CMK (cell line): ENCODE results near the gene SPP2.

Experiments used
- DNase-seq: peaks from one replicate; pipeline ENCODE4 v3.0.0-alpha.2; 2010; ENCODE audit warnings: low read depth

Gene SPP2

DNA sequence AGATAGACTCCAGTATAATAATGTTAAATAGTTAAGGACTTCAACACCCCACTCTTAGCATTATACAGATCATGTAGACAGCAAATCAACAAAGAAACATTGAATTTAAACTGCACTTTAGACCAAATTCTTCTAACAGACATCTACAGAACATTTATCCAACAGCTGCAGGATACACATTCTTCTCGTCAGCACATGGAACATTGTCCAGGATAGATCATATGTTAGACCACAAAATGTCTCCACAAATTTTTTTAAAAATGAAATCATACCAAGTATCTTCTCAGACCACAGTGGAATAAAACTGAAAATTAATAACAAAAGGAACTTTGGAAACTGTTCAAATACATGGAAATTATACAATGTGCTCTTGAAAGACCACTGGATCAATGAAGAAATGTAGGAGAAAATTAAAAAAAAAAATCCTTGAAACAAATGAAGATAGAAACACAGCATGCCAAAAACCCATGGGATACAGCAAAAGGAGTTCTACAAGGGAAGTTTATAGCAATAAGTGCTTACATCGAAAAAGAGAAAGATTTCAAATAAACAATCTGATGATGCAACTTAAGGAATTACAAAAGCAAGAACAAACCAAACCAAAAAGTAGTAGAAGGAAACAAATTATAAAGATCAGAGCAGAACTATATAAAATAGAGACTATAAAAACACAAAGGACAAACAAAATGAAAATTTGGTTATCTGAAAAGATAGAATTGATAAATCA is 12.3 kb upstream of the SPP2 start:
- no peak for DNase-seq

GRCh38 chr2:234044157-234044556 is 6.3 kb upstream of the SPP2 start:
- no peak for DNase-seq

DNA sequence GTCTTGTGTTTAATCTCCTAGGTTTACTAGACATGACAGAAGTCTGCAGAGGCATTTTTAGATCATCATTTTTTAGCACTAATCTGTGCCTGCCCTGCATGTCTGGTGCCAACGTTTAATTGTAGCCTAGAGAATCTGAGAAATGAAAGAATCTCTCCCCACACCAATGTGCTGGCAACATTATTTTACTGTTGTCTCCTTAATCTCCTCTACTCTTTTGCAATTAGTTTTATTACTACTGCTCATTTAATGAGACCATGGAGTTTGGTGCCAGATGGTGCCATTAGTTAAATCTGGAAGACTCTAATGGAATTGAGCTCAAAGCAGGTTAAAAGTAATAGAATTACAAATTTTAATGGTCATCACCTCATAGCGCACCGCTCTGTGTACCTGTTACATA is 4.0 kb upstream of the SPP2 start:
- no peak for DNase-seq

GRCh38 chr2:234047361-234047760 is 3.1 kb upstream of the SPP2 start:
- no peak for DNase-seq

DNA sequence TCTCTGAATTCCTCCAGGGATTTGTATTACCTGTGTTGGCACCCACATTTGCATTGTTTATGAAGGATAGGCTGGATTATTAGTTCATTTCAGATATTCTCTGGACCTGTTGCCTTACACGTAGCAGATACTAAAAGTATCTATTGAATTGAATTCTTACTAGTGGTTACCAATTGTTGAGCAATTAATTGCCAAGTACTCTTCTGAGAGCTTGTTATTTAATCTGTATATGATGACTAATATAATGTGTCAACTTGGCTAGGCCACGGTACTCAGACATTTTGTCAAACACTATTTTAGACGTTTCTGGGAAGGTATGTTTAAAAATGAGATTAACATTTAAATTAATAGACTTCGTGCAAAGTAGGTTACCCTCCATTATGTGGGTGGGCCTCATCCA is 2.5 kb upstream of the SPP2 start:
- DNase-seq: no peak

DNA sequence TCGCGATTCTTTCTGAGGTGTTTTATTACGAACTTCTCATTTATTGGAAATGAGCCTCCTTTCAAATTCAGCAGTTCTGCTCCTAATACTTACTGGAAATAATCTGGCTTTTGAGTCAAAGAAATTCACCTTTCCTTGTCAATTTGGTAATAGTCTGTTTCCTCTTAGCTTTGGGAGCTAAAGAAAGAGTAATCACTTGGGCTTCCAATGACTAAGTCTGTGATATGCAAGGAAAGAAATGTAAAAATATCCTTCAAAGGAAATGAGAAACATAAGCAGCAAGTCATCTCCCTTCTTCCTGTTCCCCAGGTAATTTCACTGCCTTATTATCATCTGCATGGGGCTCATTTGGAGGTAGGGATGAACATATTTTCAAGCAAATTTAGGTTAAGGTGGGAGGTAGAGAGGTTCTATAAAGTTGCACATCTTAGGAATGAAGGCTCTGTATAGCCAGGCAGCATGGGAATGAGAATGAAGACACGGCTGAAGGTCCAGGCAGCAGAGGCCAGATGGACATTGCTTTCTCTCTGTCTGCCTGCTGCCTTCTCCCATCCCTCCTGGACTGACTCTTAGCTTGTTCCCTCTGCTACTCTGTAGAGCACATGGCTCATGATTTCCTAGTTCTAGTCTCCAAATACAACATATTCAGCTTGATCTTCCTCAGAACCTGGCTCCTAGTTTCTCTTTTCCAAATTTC is 1.0 kb downstream of the SPP2 start:
- DNase-seq: no peak

DNA sequence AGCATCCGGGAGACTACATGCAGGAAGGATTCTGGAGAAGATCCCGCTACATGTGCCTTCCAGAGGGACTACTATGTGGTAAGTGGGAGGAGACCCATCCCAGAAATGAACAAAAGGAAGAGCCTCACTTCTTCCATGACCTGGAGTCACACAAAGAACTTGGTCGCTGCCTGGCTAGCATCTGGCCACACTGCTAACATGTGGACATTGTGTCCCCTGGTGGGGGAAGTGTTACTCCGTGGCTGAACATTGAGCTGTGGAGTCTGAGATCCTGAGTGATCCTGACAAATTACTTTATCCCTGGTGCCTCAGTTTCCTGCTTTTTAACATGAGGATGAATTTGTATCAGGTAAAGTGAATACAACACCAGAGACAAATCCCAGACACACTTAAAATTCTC is 8.4 kb downstream of the SPP2 start:
- DNase-seq: no peak

DNA sequence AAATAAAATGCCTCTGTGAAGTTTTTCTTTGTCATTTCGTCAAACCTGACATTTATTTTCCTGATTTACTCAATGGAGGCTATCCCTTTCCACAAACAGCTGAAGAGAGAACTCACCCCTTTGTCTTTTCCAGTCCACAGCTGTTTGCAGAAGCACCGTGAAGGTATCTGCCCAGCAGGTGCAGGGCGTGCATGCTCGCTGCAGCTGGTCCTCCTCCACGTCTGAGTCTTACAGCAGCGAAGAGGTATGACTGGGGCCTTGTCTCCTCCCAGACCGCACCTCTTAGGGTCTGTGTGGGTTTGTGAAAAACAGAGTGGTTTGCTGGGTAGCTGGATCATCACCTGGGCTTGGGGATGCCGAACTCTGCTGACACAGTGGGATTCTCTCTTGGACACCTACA is 9.7 kb downstream of the SPP2 start:
- DNase-seq: no peak

DNA sequence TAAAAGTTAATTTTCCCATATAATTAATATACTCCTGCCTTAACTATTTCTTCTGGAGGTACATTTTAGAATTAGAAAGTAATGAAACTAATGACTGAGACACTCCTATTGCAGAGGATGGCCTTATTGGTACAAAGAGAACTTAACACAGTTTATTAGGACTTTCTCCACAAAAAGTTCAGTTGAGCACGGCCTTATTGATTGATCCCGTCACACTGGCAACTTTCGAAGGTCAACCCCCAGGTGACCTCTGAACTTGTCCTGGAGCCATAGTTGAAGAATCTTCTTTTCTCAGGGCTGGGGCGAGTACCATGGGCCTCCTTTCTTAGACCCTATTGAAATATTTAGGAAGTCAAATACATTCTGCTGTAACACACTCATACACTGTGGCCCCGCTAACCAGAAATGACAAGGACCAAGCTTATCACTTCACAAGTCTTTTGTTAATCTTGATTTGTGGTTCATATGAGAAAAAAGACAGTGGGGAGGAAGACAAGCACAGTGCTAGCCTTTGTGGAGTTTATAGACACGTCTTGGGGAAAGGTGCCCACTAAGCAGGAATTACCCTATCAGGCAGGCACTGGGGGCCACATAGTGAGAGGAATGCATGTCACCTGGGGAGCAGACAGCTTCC is 11.2 kb downstream of the SPP2 start:
- no peak for DNase-seq

DNA sequence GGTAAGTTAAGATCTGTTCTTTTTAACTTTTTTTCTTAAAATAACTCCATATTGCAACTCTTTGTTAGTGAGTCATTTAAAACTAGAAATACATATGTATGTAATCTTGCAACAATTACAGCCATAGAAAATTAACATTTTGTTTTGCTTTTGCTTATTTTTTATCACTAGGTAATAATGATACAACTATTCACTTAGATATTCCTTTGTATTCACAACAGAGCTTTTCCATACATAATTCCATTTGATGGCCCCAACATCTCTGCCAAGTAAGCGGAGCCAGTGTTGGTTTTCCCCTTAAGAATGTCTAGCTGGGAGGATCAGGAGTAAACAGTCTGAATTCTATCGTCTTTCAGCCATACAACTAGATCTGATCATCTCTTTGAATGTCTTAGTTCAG is 16.1 kb downstream of the SPP2 start:
- no peak for DNase-seq

- no peak for DNase-seq
These were observed 21.2 kb downstream of the SPP2 start for GRCh38 chr2:234071664-234072063.

GRCh38 chr2:234072454-234072853 is 22.0 kb downstream of the SPP2 start:
- no peak for DNase-seq

GRCh38 chr2:234074751-234075517 is 24.4 kb downstream of the SPP2 start:
- DNase-seq: no peak

- no peak for DNase-seq
These were observed 25.0 kb downstream of the SPP2 start for GRCh38 chr2:234075518-234075915.

GRCh38 chr2:234075947-234076346 is 25.4 kb downstream of the SPP2 start:
- no peak for DNase-seq

DNA sequence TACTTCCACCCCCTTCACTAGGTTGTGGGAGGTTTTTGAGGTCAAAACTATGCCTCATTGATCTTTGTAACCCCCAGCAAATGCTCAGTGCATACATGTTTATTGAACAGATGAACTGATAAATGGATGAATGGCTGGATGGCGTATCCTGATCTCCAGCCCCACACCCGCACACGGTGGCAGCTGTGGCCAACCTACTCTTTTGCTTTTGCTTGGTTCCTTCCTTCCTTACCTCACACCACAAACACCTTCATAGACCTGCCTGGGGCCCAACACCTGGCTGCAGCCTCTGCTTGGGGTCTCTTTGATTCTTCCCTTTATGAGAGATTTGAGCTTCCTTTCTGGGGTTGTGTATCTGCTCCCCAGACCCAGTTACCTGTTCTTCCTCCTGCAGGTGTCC is 25.9 kb downstream of the SPP2 start:
- no peak for DNase-seq

DNA sequence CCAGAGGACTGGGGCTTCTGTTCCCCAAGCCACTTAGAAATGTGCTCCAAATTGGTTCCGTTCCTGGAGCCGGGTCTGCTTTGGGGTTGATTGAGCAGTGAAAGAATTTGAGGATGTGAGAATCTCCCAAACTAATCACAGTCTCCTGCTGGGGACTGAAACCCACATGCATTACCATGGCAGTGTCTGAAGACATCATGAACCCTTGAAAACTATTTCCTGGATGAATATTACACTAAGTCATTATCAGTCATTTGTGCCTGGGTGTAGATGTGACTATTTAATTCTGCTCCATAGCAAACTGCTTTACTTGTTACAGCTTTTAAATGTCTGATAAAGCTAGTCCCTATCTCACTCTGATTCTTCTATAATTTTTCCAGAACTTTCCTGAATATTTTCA is 27.6 kb downstream of the SPP2 start:
- DNase-seq: no peak

DNA sequence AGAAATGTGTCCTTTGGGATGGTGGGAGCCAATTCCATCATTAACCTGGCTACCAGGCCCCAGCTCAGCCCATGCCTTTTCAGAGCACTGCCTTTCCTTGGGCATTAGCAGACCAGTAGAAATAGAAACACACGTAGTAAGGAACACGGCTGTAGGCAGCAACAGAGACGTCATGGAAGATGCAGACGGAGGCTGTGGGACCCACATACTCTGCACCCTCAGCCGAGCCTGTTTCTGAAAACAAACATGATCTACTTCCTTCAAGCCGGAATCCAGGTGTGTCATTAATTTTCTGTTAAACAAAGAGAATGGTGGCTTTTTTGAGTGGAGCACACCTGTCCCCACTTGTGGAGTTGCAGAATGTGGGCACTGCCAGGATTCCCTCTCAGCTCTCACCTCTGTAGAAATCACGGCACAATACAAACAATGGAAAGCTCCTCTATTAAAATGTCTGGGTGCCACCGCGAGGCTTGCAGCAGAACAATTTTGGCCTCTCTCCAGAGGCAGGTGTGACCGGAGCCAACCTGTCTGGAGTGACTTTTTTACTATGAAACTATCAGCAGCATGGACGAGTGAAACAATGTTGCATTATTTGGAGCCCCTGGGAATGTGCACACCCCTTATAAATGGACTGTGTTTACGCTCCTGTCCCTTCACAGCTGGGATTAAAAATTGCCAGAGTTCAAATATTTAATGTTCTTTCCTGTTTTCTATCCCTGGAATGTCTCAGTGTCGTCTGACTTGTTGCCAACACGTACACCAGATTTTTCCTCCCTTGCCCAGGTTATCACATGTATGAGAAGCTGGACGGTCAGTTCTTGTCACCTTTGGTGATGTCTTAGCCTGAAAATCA is 31.7 kb downstream of the SPP2 start:
- no peak for DNase-seq

GRCh38 chr2:234083572-234084348 is 33.3 kb downstream of the SPP2 start:
- no peak for DNase-seq

- DNase-seq: no peak
These were observed 41.0 kb downstream of the SPP2 start for GRCh38 chr2:234091432-234091879.

- no peak for DNase-seq
These were observed 41.4 kb downstream of the SPP2 start for GRCh38 chr2:234091883-234092282.
